ENCODE data around the gene KRT28. TPM values are rescaled to one million over a fixed set of nuclear protein-coding genes. Genes with fewer than 3 reads are reported as not detected.
"Not testable (repeated sequence)": the region's sequence is repeated elsewhere in the genome, so short reads cannot be mapped to it uniquely, and the experiment has no call there.

KRT28 gene
- total and polyA plus RNA-seq, 9 donors = not detected

DNA sequence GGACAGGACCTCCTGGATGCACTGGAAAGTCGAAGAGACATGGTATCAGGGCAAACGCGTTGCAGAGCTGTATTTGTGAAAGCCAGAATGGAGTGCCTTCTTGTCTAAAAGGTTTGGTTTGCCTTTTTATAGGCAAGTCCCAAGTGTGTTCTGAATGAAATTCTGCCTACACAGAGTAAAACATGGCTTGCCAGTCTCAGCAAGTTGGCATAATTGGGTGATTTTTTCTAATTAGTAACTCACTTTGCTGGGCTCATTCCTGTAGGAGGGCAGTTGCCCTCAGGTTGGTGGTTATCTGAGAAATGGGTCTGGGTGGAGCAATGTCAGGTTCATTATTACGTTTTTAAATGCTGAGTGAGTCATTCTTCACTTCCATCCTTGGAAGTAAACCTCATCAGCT is 44.5 kb downstream of the KRT28 start, which contains the start of gene KRT25:
Gene KRT25 (minus strand): TSS at position 101 of the 400 bp plus-strand sequence. CDS start 60 bp downstream, at position 41.
- H3K27me3 ChIP-seq (ENCODE audit: control insufficient read depth, insufficient read depth, low read length) = peaks cover 3% of the 10 kb centered on the region
- H3K9me3 ChIP-seq (replicated peaks; ENCODE audit: control insufficient read depth, low read depth, low read length) = peaks cover 3% of the 10 kb centered on the region
- no peaks in the 10 kb centered on the region for H3K36me3 ChIP-seq (ENCODE audit: control insufficient read depth, insufficient read depth, low read length)
- DNase-seq = no peak
- WGBS (ENCODE audit: insufficient coverage) = 65% methylated on average over 3 of the region's 4 CpGs
- H3K27ac ChIP-seq (ENCODE audit: low read length) = no peak within 1 kb of the TSS
- H3K4me3 ChIP-seq (ENCODE audit: low read length) = no peak within 1 kb of the TSS
- no peaks in the 10 kb centered on the region for H3K4me1 ChIP-seq (ENCODE audit: control insufficient read depth, insufficient read depth, low read length)

- Histone ChIP-seq H3K4me1 (ENCODE audit: control insufficient read depth, insufficient read depth, low read length) (no peaks in the 10 kb centered on the region), H3K4me3 (ENCODE audit: low read length) (no peak overlapping the region), H3K36me3 (ENCODE audit: control insufficient read depth, insufficient read depth, low read length) (no peaks in the 10 kb centered on the region), H3K27ac (ENCODE audit: low read length) (no peak overlapping the region), H3K27me3 (ENCODE audit: control insufficient read depth, insufficient read depth, low read length) (peaks cover 3% of the 10 kb centered on the region), H3K9me3 (replicated peaks; ENCODE audit: control insufficient read depth, low read depth, low read length) (no peaks in the 10 kb centered on the region)
- WGBS (ENCODE audit: insufficient coverage) = 90% methylated on average over 2 of the region's 3 CpGs
- no peak for DNase-seq
These were observed 46.0 kb downstream of the KRT28 start for GRCh38 chr17:40753804-40754203.

GRCh38 chr17:40751065-40751464 is 48.7 kb downstream of the KRT28 start:
- peaks cover 3% of the 10 kb centered on the region for H3K27me3 ChIP-seq (ENCODE audit: control insufficient read depth, insufficient read depth, low read length)
- WGBS (ENCODE audit: insufficient coverage) = 62% methylated on average over 14 of the region's 14 CpGs
- H3K27ac ChIP-seq (ENCODE audit: low read length) = no peak overlapping the region
- no peak overlapping the region for H3K4me3 ChIP-seq (ENCODE audit: low read length)
- no peak for DNase-seq
- no peaks in the 10 kb centered on the region for H3K4me1 ChIP-seq (ENCODE audit: control insufficient read depth, insufficient read depth, low read length)
- H3K9me3 ChIP-seq (replicated peaks; ENCODE audit: control insufficient read depth, low read depth, low read length) = no peaks in the 10 kb centered on the region
- H3K36me3 ChIP-seq (ENCODE audit: control insufficient read depth, insufficient read depth, low read length) = no peaks in the 10 kb centered on the region

DNA sequence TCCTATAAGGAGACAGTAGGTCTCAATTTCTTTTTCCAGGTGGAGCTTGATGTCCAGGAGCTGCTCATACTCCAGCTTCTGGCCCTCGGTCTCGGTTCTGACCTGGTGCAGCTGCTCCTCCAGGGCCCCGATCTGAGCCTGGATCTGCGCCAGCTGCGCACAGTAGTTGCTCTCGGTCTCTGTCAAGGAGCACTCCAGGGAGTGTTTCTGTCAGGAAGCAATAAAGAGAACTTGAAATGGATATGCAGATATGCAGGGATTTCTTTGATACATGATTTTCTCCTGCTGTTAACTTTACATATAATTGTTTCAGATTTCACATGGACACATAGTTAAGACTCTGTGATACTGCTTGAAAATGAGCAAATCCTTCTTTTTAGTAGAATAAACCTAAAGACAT is 49.4 kb downstream of the KRT28 start:
- Histone ChIP-seq H3K9me3 (replicated peaks; ENCODE audit: control insufficient read depth, low read depth, low read length) (no peaks in the 10 kb centered on the region), H3K27me3 (ENCODE audit: control insufficient read depth, insufficient read depth, low read length) (peaks cover 3% of the 10 kb centered on the region), H3K36me3 (ENCODE audit: control insufficient read depth, insufficient read depth, low read length) (no peaks in the 10 kb centered on the region), H3K27ac (ENCODE audit: low read length) (no peak overlapping the region), H3K4me1 (ENCODE audit: control insufficient read depth, insufficient read depth, low read length) (no peaks in the 10 kb centered on the region), H3K4me3 (ENCODE audit: low read length) (no peak overlapping the region)
- no CpG with 5 or more reads among the region's 6 CpGs for WGBS (ENCODE audit: insufficient coverage)
- no peak for DNase-seq

- no CpG with 5 or more reads among the region's 1 CpG for WGBS (ENCODE audit: insufficient coverage)
- not testable (repeated sequence) for H3K27me3 ChIP-seq (ENCODE audit: control insufficient read depth, insufficient read depth, low read length); H3K4me3 ChIP-seq (ENCODE audit: low read length); H3K9me3 ChIP-seq (replicated peaks; ENCODE audit: control insufficient read depth, low read depth, low read length); H3K4me1 ChIP-seq (ENCODE audit: control insufficient read depth, insufficient read depth, low read length); DNase-seq; H3K27ac ChIP-seq (ENCODE audit: low read length); H3K36me3 ChIP-seq (ENCODE audit: control insufficient read depth, insufficient read depth, low read length)
These were observed 51.1 kb downstream of the KRT28 start for GRCh38 chr17:40748666-40749065.

Other genes starting within 250 kb of the KRT28 start
- gene CCR7, start 234.5 kb downstream of the KRT28 start, total RNA-seq = 0.09 TPM
- under 1 TPM; 0.17 to 0.35 (median 0.27) TPM for gene CCR7, start 234.5 kb downstream of the KRT28 start, polyA plus RNA-seq (ENCODE audit: insufficient read depth in 1 of 8, insufficient read length in 8 of 8, low replicate concordance in 1 of 8)
- 93.2 TPM for gene SMARCE1, start 152.1 kb downstream of the KRT28 start, total RNA-seq
- gene SMARCE1, start 152.1 kb downstream of the KRT28 start, polyA plus RNA-seq (ENCODE audit: insufficient read depth in 1 of 8, insufficient read length in 8 of 8, low replicate concordance in 1 of 8) = 100 to 1,000 TPM; 116 to 154 (median 124) TPM
- gene KRT222, start 134.8 kb downstream of the KRT28 start, total RNA-seq = 1.3 TPM
- under 1 TPM in 7 of 8 donors, not detected in 1; 0.04 to 0.59 (median 0.23) TPM for gene KRT222, start 134.8 kb downstream of the KRT28 start, polyA plus RNA-seq (ENCODE audit: insufficient read depth in 1 of 8, insufficient read length in 8 of 8, low replicate concordance in 1 of 8)
- gene KRT24, start 96.2 kb downstream of the KRT28 start, total RNA-seq = not detected
- gene KRT24, start 96.2 kb downstream of the KRT28 start, polyA plus RNA-seq (ENCODE audit: insufficient read depth in 1 of 8, insufficient read length in 8 of 8, low replicate concordance in 1 of 8) = under 1 TPM in 2 of 8 donors, not detected in 6; 0.21 to 0.24 TPM
- 0.35 TPM for gene KRT25, start 44.6 kb downstream of the KRT28 start, total RNA-seq
- gene KRT25, start 44.6 kb downstream of the KRT28 start, polyA plus RNA-seq (ENCODE audit: insufficient read depth in 1 of 8, insufficient read length in 8 of 8, low replicate concordance in 1 of 8) = under 1 TPM in 6 of 8 donors, not detected in 2; 0.13 to 0.64 (median 0.31) TPM
- gene KRT26, start 27.8 kb downstream of the KRT28 start, total RNA-seq = not detected
- gene KRT26, start 27.8 kb downstream of the KRT28 start, polyA plus RNA-seq (ENCODE audit: insufficient read depth in 1 of 8, insufficient read length in 8 of 8, low replicate concordance in 1 of 8) = under 1 TPM in 1 of 8 donors, not detected in 7; 0.12 TPM
- 0.18 TPM for gene KRT27, start 17.4 kb downstream of the KRT28 start, total RNA-seq
- gene KRT27, start 17.4 kb downstream of the KRT28 start, polyA plus RNA-seq (ENCODE audit: insufficient read depth in 1 of 8, insufficient read length in 8 of 8, low replicate concordance in 1 of 8) = under 1 TPM in 1 of 8 donors, not detected in 7; 0.14 TPM
- gene KRT10, start 22.7 kb upstream of the KRT28 start, total RNA-seq = 11.6 TPM
- 100 to 1,000 TPM in 1 of 8 donors, 10 to 100 TPM in 7; 33.5 to 261 (median 47.3) TPM for gene KRT10, start 22.7 kb upstream of the KRT28 start, polyA plus RNA-seq (ENCODE audit: insufficient read depth in 1 of 8, insufficient read length in 8 of 8, low replicate concordance in 1 of 8)
- not detected for gene KRT12, start 67.3 kb upstream of the KRT28 start, total RNA-seq
- gene KRT12, start 67.3 kb upstream of the KRT28 start, polyA plus RNA-seq (ENCODE audit: insufficient read depth in 1 of 8, insufficient read length in 8 of 8, low replicate concordance in 1 of 8) = 1 to 10 TPM in 1 of 8 donors, under 1 TPM in 7; 0.14 to 1.2 (median 0.22) TPM
- gene KRT20, start 85.3 kb upstream of the KRT28 start, total RNA-seq = not detected
- under 1 TPM in 4 of 8 donors, not detected in 4; 0.13 to 0.59 (median 0.35) TPM for gene KRT20, start 85.3 kb upstream of the KRT28 start, polyA plus RNA-seq (ENCODE audit: insufficient read depth in 1 of 8, insufficient read length in 8 of 8, low replicate concordance in 1 of 8)
- gene KRT23, start 137.7 kb upstream of the KRT28 start, total RNA-seq = 0.27 TPM
- gene KRT23, start 137.7 kb upstream of the KRT28 start, polyA plus RNA-seq (ENCODE audit: insufficient read depth in 1 of 8, insufficient read length in 8 of 8, low replicate concordance in 1 of 8) = 1 to 10 TPM in 1 of 8 donors, under 1 TPM in 6, not detected in 1; 0.08 to 6.5 (median 0.22) TPM
- 3.8 TPM for gene KRT39, start 167.0 kb upstream of the KRT28 start, total RNA-seq
- gene KRT39, start 167.0 kb upstream of the KRT28 start, polyA plus RNA-seq (ENCODE audit: insufficient read depth in 1 of 8, insufficient read length in 8 of 8, low replicate concordance in 1 of 8) = 1 to 10 TPM; 2.1 to 8.1 (median 6.3) TPM
- 11.0 TPM for gene KRT40, start 184.4 kb upstream of the KRT28 start, total RNA-seq
- 10 to 100 TPM in 4 of 8 donors, 1 to 10 TPM in 4; 3.7 to 16.2 (median 10.1) TPM for gene KRT40, start 184.4 kb upstream of the KRT28 start, polyA plus RNA-seq (ENCODE audit: insufficient read depth in 1 of 8, insufficient read length in 8 of 8, low replicate concordance in 1 of 8)
- not detected for gene KRTAP3-3, start 194.2 kb upstream of the KRT28 start, total RNA-seq
- gene KRTAP3-3, start 194.2 kb upstream of the KRT28 start, polyA plus RNA-seq (ENCODE audit: insufficient read depth in 1 of 8, insufficient read length in 8 of 8, low replicate concordance in 1 of 8) = under 1 TPM in 1 of 8 donors, not detected in 7; 0.40 TPM
- gene KRTAP3-2, start 199.9 kb upstream of the KRT28 start, total RNA-seq = 0.18 TPM
- 1 to 10 TPM in 1 of 8 donors, under 1 TPM in 7; 0.25 to 1.6 (median 0.61) TPM for gene KRTAP3-2, start 199.9 kb upstream of the KRT28 start, polyA plus RNA-seq (ENCODE audit: insufficient read depth in 1 of 8, insufficient read length in 8 of 8, low replicate concordance in 1 of 8)
- gene KRTAP3-1, start 209.2 kb upstream of the KRT28 start, total RNA-seq = not detected
- not detected for gene KRTAP3-1, start 209.2 kb upstream of the KRT28 start, polyA plus RNA-seq (ENCODE audit: insufficient read depth in 1 of 8, insufficient read length in 8 of 8, low replicate concordance in 1 of 8)
- gene KRTAP1-5, start 227.2 kb upstream of the KRT28 start, total RNA-seq = not detected
- not detected for gene KRTAP1-5, start 227.2 kb upstream of the KRT28 start, polyA plus RNA-seq (ENCODE audit: insufficient read depth in 1 of 8, insufficient read length in 8 of 8, low replicate concordance in 1 of 8)
- gene KRTAP1-4, start 230.2 kb upstream of the KRT28 start, total RNA-seq = not detected
- not detected for gene KRTAP1-4, start 230.2 kb upstream of the KRT28 start, polyA plus RNA-seq (ENCODE audit: insufficient read depth in 1 of 8, insufficient read length in 8 of 8, low replicate concordance in 1 of 8)
- gene KRTAP1-3, start 234.9 kb upstream of the KRT28 start, total RNA-seq = not detected
- gene KRTAP1-3, start 234.9 kb upstream of the KRT28 start, polyA plus RNA-seq (ENCODE audit: insufficient read depth in 1 of 8, insufficient read length in 8 of 8, low replicate concordance in 1 of 8) = under 1 TPM in 2 of 8 donors, not detected in 6; 0.12 to 0.32 TPM
- not detected for gene KRTAP1-1, start 241.5 kb upstream of the KRT28 start, total RNA-seq
- gene KRTAP1-1, start 241.5 kb upstream of the KRT28 start, polyA plus RNA-seq (ENCODE audit: insufficient read depth in 1 of 8, insufficient read length in 8 of 8, low replicate concordance in 1 of 8) = not detected
- gene KRTAP2-1, start 247.4 kb upstream of the KRT28 start, total RNA-seq = not detected
- not detected for gene KRTAP2-1, start 247.4 kb upstream of the KRT28 start, polyA plus RNA-seq (ENCODE audit: insufficient read depth in 1 of 8, insufficient read length in 8 of 8, low replicate concordance in 1 of 8)